Measurements from ENCODE around the gene C3orf80.

Gene C3orf80

GRCh38 chr3:160185751-160186150 lies 39.5 kb upstream of the C3orf80 start:
- no peaks in the 10 kb centered on the region for H3K27me3 ChIP-seq (ENCODE audit: control insufficient read depth in 3 of 3, insufficient read depth in 3 of 3, low read depth in 1 of 3, low read length in 3 of 3)
- H4K8ac ChIP-seq (ENCODE audit: low read depth, low read length), result no peak overlapping the region
- no peak overlapping the region for H3K18ac ChIP-seq (ENCODE audit: low read length)
- no peaks in the 10 kb centered on the region for H3K9me3 ChIP-seq (replicated peaks in 1 of 2; ENCODE audit: control insufficient read depth in 2 of 2, insufficient read depth in 1 of 2, low read depth in 1 of 2, low read length in 2 of 2)
- no peak overlapping the region for H3K23ac ChIP-seq (ENCODE audit: low read depth, low read length, poor library complexity)
- no peak overlapping the region for H2BK12ac ChIP-seq (ENCODE audit: low read length)
- H3K4me2 ChIP-seq (ENCODE audit: insufficient read depth, low read length, poor library complexity, severe bottlenecking), result no peak overlapping the region
- no peak overlapping the region for H3K4ac ChIP-seq (ENCODE audit: low read length)
- H3K4me1 ChIP-seq (ENCODE audit: control insufficient read depth in 2 of 2, insufficient read depth in 1 of 2, low read depth in 1 of 2, low read length in 2 of 2), result no peaks in the 10 kb centered on the region
- no peak overlapping the region for H3K9ac ChIP-seq (ENCODE audit: low read depth, low read length, poor library complexity)
- H2AK5ac ChIP-seq (ENCODE audit: low read depth, low read length), result no peak overlapping the region
- no peak for DNase-seq (ENCODE audit: low spot score)
- no peak overlapping the region for H2BK120ac ChIP-seq (ENCODE audit: low read depth, low read length)
- no peak overlapping the region for H2BK15ac ChIP-seq (ENCODE audit: low read length)
- H3K4me3 ChIP-seq (ENCODE audit: low read length in 2 of 2), result no peak overlapping the region
- no peak overlapping the region for H4K91ac ChIP-seq (ENCODE audit: low read depth, low read length, poor library complexity)
- H3K79me1 ChIP-seq (ENCODE audit: low read depth, low read length), result no peaks in the 10 kb centered on the region
- H2AFZ ChIP-seq (ENCODE audit: low read length), result no peak overlapping the region
- H2BK5ac ChIP-seq (ENCODE audit: low read length), result no peak overlapping the region
- H3K36me3 ChIP-seq (replicated peaks in 1 of 2; ENCODE audit: control insufficient read depth in 2 of 2, insufficient read depth in 2 of 2, low read length in 2 of 2), result no peaks in the 10 kb centered on the region
- no peak overlapping the region for H3K14ac ChIP-seq (ENCODE audit: low read length)
- H3K27ac ChIP-seq (replicated peaks; ENCODE audit: low read length), result no peak overlapping the region

GRCh38 chr3:160187288-160187687 lies 37.9 kb upstream of the C3orf80 start:
- no peak overlapping the region for H3K4ac ChIP-seq (ENCODE audit: low read length)
- H2AFZ ChIP-seq (ENCODE audit: low read length), result no peak overlapping the region
- no peaks in the 10 kb centered on the region for H3K4me1 ChIP-seq (ENCODE audit: control insufficient read depth in 2 of 2, insufficient read depth in 1 of 2, low read depth in 1 of 2, low read length in 2 of 2)
- no CpG with 5 or more reads among the region's 2 CpGs for WGBS, 2 donors (ENCODE audit: extremely low coverage in 2 of 2, insufficient read length in 2 of 2, insufficient replicate concordance in 1 of 2)
- no peak overlapping the region for H2BK12ac ChIP-seq (ENCODE audit: low read length)
- H3K79me1 ChIP-seq (ENCODE audit: low read depth, low read length), result no peaks in the 10 kb centered on the region
- no peaks in the 10 kb centered on the region for H3K9me3 ChIP-seq (replicated peaks in 1 of 2; ENCODE audit: control insufficient read depth in 2 of 2, insufficient read depth in 1 of 2, low read depth in 1 of 2, low read length in 2 of 2)
- H3K4me2 ChIP-seq (ENCODE audit: insufficient read depth, low read length, poor library complexity, severe bottlenecking), result no peak overlapping the region
- no peak overlapping the region for H3K14ac ChIP-seq (ENCODE audit: low read length)
- H2BK5ac ChIP-seq (ENCODE audit: low read length), result no peak overlapping the region
- no peaks in the 10 kb centered on the region for H3K27me3 ChIP-seq (ENCODE audit: control insufficient read depth in 3 of 3, insufficient read depth in 3 of 3, low read depth in 1 of 3, low read length in 3 of 3)
- no peaks in the 10 kb centered on the region for H3K36me3 ChIP-seq (replicated peaks in 1 of 2; ENCODE audit: control insufficient read depth in 2 of 2, insufficient read depth in 2 of 2, low read length in 2 of 2)
- no peak overlapping the region for H3K4me3 ChIP-seq (ENCODE audit: low read length in 2 of 2)
- no peak overlapping the region for H3K18ac ChIP-seq (ENCODE audit: low read length)
- H4K8ac ChIP-seq (ENCODE audit: low read depth, low read length), result no peak overlapping the region
- no peak overlapping the region for H3K9ac ChIP-seq (ENCODE audit: low read depth, low read length, poor library complexity)
- H2AK5ac ChIP-seq (ENCODE audit: low read depth, low read length), result no peak overlapping the region
- no peak overlapping the region for H2BK15ac ChIP-seq (ENCODE audit: low read length)
- DNase-seq (ENCODE audit: low spot score), result no peak
- no peak overlapping the region for H4K91ac ChIP-seq (ENCODE audit: low read depth, low read length, poor library complexity)
- H3K23ac ChIP-seq (ENCODE audit: low read depth, low read length, poor library complexity), result no peak overlapping the region
- H2BK120ac ChIP-seq (ENCODE audit: low read depth, low read length), result no peak overlapping the region
- H3K27ac ChIP-seq (replicated peaks; ENCODE audit: low read length), result no peak overlapping the region

GRCh38 chr3:160192310-160193029 lies 32.8 kb upstream of the C3orf80 start:
- Histone ChIP-seq H2BK120ac (ENCODE audit: low read depth, low read length) (peak overlapping the region; percentile 10), H3K79me1 (ENCODE audit: low read depth, low read length) (no peaks in the 10 kb centered on the region), H2AK5ac (ENCODE audit: low read depth, low read length) (no peak overlapping the region), H4K8ac (ENCODE audit: low read depth, low read length) (no peak overlapping the region), H3K4me1 (ENCODE audit: control insufficient read depth in 2 of 2, insufficient read depth in 1 of 2, low read depth in 1 of 2, low read length in 2 of 2) (no peaks in the 10 kb centered on the region), H3K14ac (ENCODE audit: low read length) (no peak overlapping the region), H2BK15ac (ENCODE audit: low read length) (no peak overlapping the region), H3K18ac (ENCODE audit: low read length) (no peak overlapping the region), H2BK12ac (ENCODE audit: low read length) (no peak overlapping the region), H3K4me2 (ENCODE audit: insufficient read depth, low read length, poor library complexity, severe bottlenecking) (no peak overlapping the region), H3K36me3 (replicated peaks in 1 of 2; ENCODE audit: control insufficient read depth in 2 of 2, insufficient read depth in 2 of 2, low read length in 2 of 2) (no peaks in the 10 kb centered on the region), H3K27ac (replicated peaks; ENCODE audit: low read length) (no peak overlapping the region), H3K27me3 (ENCODE audit: control insufficient read depth in 3 of 3, insufficient read depth in 3 of 3, low read depth in 1 of 3, low read length in 3 of 3) (no peaks in the 10 kb centered on the region), H2BK5ac (ENCODE audit: low read length) (no peak overlapping the region), H3K9ac (ENCODE audit: low read depth, low read length, poor library complexity) (no peak overlapping the region), H3K9me3 (replicated peaks in 1 of 2; ENCODE audit: control insufficient read depth in 2 of 2, insufficient read depth in 1 of 2, low read depth in 1 of 2, low read length in 2 of 2) (no peaks in the 10 kb centered on the region), H3K4ac (ENCODE audit: low read length) (no peak overlapping the region), H3K4me3 (ENCODE audit: low read length in 2 of 2) (no peak overlapping the region), H3K23ac (ENCODE audit: low read depth, low read length, poor library complexity) (no peak overlapping the region), H4K91ac (ENCODE audit: low read depth, low read length, poor library complexity) (no peak overlapping the region), H2AFZ (ENCODE audit: low read length) (no peak overlapping the region)
- no peak for DNase-seq (ENCODE audit: low spot score)
- no CpG with 5 or more reads among the region's 1 CpG for WGBS, 2 donors (ENCODE audit: extremely low coverage in 2 of 2, insufficient read length in 2 of 2, insufficient replicate concordance in 1 of 2)

GRCh38 chr3:160193644-160194192 lies 31.5 kb upstream of the C3orf80 start:
- no peak overlapping the region for H3K4me2 ChIP-seq (ENCODE audit: insufficient read depth, low read length, poor library complexity, severe bottlenecking)
- no peak overlapping the region for H2BK120ac ChIP-seq (ENCODE audit: low read depth, low read length)
- no peaks in the 10 kb centered on the region for H3K4me1 ChIP-seq (ENCODE audit: control insufficient read depth in 2 of 2, insufficient read depth in 1 of 2, low read depth in 1 of 2, low read length in 2 of 2)
- H3K27me3 ChIP-seq (ENCODE audit: control insufficient read depth in 3 of 3, insufficient read depth in 3 of 3, low read depth in 1 of 3, low read length in 3 of 3), result no peaks in the 10 kb centered on the region
- no peaks in the 10 kb centered on the region for H3K79me1 ChIP-seq (ENCODE audit: low read depth, low read length)
- H3K18ac ChIP-seq (ENCODE audit: low read length), result no peak overlapping the region
- no peak overlapping the region for H2AK5ac ChIP-seq (ENCODE audit: low read depth, low read length)
- no peak overlapping the region for H2AFZ ChIP-seq (ENCODE audit: low read length)
- H2BK5ac ChIP-seq (ENCODE audit: low read length), result no peak overlapping the region
- no peak overlapping the region for H3K4ac ChIP-seq (ENCODE audit: low read length)
- no peak overlapping the region for H3K9ac ChIP-seq (ENCODE audit: low read depth, low read length, poor library complexity)
- H3K14ac ChIP-seq (ENCODE audit: low read length), result no peak overlapping the region
- H3K23ac ChIP-seq (ENCODE audit: low read depth, low read length, poor library complexity), result no peak overlapping the region
- no peak overlapping the region for H3K4me3 ChIP-seq (ENCODE audit: low read length in 2 of 2)
- H3K36me3 ChIP-seq (replicated peaks in 1 of 2; ENCODE audit: control insufficient read depth in 2 of 2, insufficient read depth in 2 of 2, low read length in 2 of 2), result no peaks in the 10 kb centered on the region
- DNase-seq (ENCODE audit: low spot score), result no peak
- H2BK15ac ChIP-seq (ENCODE audit: low read length), result no peak overlapping the region
- H2BK12ac ChIP-seq (ENCODE audit: low read length), result no peak overlapping the region
- no peak overlapping the region for H3K27ac ChIP-seq (replicated peaks; ENCODE audit: low read length)
- no CpG with 5 or more reads among the region's 6 CpGs for WGBS, 2 donors (ENCODE audit: extremely low coverage in 2 of 2, insufficient read length in 2 of 2, insufficient replicate concordance in 1 of 2)
- no peak overlapping the region for H4K8ac ChIP-seq (ENCODE audit: low read depth, low read length)
- H4K91ac ChIP-seq (ENCODE audit: low read depth, low read length, poor library complexity), result no peak overlapping the region
- no peaks in the 10 kb centered on the region for H3K9me3 ChIP-seq (replicated peaks in 1 of 2; ENCODE audit: control insufficient read depth in 2 of 2, insufficient read depth in 1 of 2, low read depth in 1 of 2, low read length in 2 of 2)
